ENCODE data around the gene PRDM16.

The PRDM16 gene

DNA sequence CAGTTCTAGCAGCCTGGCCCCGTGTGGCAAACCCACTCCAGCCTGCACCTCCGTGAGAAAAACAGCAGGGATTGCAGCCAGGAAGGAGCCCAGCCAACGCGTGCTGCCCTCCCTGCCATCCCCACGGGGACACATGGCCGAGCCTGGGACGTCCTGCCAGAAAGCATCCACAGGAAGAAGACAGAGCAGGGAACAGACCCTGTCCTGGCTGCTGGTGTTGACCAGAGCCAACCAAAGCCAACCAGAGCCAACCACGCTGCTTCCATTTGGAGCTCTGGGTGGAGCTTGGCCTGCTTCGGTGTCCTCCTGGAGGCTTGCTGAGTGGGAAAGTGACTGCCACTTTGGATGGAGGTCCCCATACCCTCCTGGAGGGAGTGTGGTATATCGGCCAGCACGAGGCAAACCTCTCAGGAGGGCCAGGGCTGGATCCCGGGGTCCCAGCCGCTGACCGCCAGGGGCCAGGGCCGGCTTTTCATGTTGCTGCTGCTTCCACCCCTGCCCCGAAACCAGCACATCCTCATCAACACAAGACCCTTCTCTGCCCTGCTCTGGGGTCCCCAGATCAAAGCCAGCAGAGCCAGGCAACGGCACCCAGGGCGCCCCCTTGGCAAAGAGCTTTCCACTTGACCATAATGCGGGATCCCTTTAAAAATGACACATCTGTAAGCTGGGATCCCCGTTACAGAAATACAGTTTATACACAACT is 304.9 kb downstream of the PRDM16 start:
- no peak for DNase-seq (ENCODE audit: low spot score)

DNA sequence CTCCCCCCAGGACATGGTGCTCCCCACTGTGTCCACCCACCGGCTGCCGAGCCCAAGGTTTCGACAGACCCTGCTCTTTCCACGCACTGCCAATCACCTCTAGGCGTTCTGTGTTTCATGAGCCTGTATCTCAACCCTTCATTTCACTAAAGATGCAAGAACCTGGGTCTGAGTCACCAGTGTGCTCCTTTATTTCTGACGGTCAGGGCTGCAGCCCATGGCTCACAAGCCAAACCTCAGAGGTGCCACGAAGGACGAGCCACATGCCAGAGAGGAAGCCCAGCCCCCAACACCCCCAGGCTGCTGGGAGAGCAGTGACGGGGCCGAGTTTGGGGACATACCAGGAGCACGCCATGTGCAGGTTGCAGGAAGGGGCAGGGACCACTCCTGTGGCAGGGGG is 306.2 kb downstream of the PRDM16 start:
- no peak for DNase-seq (ENCODE audit: low spot score)

DNA sequence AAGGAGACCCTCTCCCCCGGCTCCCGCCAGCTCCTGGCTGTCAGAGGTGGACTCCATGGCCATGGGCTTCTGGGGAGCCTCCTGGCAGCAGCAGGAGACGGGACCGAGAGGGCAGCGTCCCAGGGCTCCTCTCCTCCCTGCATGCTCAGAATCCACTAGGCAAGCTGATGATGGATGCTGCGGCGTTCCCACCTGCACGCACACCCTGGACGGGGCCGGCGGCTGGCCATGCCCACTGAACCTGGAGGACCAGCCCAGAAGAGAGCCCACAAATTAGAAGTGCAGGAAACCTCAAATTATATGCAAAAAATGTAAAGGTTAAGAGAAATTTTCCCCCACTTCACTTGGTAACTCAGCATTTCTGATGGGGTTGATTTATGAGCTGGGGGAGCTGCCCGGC is 308.2 kb downstream of the PRDM16 start:
- no peak for DNase-seq (ENCODE audit: low spot score)

DNA sequence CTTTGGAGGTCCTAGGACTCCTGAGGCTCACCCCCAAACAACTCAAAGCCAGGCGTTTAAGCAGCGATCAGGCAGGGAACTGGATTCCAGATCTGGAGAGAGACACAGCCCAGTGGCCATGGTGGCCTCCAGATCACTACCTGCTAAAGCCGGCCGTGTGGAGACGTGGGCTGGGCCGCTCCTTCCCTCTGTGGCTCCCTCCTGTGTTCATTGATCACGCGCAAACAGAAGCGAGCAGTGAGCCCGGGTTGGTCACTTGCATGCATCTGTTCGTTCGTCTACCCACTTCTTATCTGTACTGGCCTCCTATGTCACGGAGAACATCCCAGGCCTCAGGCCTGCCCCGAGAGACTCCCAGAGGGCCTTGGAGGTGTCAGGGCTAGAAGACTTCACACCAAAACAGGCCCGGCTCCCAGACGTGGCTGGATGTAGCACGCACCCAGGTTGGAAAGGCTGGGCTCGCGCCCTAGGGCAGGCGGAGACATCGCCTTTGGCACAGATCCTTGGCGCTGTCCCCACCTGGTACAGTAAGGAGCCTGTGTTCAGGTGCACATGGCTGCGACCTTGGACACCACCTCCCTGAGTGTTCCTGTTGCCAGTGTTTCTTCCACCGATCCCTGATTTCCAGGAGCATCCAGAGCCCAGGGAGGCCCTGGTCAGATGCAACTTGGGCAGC is 308.7 kb downstream of the PRDM16 start:
- DNase-seq (ENCODE audit: low spot score), result no peak

DNA sequence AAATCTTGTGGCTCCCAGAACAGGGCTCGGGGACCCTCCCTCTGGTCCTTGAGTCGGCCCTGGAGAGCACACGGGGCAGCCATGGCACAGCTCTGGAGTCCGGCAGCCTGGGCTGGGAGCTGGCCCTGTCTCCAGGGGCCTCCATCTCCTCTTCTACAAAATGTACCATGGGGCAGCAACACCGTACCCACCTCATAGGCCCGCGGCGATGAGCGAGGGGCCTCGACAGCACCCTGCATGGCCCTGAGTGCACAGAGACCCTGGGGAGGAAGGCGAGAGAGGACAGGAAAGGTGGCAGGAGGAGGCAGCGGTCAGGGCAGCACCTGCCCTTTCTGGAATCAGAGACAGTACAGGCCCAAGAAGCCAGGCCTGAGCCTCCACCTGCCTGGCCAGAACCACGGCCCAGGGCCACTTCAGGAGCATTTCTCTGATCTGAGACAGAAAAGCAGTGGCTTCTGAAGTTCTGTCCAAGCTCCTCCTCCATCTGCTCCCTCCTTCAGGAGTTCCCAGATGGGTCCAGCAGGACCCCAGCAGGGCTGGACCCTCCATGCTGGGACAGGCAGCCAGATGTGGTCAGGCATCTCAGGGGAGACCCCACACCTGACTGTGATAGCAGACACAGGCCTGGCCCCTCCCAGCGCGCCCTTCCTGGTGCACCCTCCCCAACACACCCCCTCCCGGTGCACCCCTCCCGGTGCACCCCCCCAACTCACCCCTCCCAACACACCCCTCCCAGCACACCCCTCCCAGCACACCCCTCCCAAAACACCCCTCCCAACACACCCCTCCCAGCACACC is 309.6 kb downstream of the PRDM16 start:
- no peak for DNase-seq (ENCODE audit: low spot score)

DNA sequence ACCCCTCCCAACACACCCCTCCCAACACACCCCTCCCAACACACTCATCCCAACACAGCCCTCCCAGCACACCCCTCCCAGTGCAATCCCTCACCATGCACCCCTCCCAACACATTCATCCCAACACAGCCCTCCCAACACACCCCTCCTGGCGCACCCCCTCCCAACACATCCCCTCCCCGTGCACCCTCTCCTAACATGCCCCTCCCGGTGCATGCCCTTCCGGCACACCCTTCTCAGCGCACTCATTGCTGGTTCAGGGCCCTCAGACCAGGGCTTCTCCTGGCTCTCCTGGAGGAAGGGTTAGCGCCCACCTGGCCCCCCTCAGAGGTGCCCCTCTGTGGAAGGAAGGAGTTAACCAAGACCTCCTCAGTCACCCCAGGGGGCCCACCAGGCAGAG is 310.9 kb downstream of the PRDM16 start:
- DNase-seq (ENCODE audit: low spot score), result no peak

DNA sequence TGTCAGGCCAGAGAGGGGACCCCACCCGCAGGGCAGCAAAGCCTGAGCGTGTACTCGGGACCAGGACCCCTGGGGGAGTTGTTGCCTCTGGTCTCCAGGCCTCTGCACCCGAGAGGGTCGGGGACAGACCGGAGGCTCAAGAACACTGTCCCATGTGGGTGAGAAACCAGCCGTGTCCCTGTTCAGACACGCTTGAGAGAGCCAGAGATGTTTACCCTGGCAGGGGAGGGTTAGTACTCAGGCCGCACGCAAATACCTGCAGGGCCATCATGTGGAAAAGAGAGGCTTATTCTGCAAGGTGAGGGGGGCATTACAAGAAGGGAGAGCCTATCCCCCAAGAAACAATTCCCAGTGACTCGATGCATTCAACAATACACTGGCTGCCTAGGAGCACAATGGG is 311.5 kb downstream of the PRDM16 start:
- no peak for DNase-seq (ENCODE audit: low spot score)

DNA sequence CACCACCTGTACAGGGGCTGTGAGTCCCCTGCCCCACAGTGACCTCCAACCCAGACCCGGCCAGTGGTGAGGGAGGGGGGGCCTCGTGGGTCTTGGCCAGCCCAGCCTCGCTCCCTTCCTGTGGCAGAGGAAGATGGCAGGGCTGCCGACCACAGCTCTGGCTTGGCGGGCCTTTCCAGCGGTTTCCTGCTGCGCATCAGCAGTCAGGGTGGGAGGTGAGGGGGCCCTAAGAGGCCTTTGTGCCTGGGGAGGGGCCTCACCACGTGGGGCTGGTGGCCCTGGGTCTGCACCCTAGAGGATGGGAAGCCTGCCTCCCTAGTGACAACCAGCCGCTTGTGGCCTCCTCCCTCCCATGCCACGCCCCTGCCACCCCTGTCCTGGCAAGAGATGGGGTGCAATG is 312.9 kb downstream of the PRDM16 start:
- no peak for DNase-seq (ENCODE audit: low spot score)

DNA sequence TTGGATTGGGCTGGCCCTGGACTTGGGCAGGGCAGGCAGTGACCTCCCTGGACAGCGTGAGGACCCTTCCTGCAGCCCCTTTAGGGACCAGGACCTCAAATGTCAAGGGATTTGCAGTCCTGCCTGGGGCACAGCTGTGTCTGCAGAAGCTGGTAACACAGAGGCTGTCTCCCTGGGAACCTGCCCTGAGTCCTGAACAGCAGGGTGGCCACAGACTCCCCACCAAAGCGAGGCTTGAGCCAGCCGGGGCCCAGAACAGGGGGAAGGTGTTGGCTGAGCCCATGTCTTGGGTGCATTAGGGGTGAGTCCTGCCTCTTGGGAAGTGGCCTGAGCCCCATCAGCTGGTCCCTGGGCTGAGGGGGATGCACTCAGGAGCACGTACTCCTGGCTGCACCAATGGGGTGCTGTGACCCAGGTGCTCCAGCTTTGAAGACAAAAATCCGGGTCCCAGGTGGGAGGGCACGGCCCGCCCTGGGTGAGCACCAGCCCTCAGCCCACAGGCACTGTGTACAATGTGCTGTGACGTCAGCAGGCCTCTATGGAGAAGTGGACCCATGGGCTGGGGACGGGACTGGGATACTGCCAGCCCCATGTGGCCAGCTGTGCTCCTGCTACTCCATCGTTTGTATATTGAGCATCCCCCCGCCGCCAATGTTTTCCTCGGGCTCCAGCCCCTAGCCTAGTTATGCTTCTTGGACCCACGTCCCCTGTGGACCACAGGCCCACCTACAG is 313.5 kb downstream of the PRDM16 start:
- no peak for DNase-seq (ENCODE audit: low spot score)

DNA sequence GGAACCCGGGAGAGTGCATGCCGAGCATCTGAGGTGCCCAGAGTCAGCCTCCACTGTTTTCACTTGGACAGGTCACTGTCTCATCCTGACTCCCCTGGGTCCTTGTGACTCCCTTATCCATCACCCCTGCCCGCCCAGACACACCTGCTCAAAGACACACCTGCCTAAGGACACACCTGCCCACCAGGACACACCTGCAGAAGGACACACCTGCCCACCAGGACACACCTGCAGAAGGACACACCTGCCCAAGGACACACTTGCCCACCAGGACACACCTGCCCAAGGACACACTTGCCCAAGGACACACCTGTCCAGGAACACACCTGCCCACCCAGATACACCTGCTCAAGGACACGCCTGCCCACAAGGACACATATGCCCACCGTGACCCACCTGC is 314.7 kb downstream of the PRDM16 start:
- DNase-seq (ENCODE audit: low spot score), result no peak

DNA sequence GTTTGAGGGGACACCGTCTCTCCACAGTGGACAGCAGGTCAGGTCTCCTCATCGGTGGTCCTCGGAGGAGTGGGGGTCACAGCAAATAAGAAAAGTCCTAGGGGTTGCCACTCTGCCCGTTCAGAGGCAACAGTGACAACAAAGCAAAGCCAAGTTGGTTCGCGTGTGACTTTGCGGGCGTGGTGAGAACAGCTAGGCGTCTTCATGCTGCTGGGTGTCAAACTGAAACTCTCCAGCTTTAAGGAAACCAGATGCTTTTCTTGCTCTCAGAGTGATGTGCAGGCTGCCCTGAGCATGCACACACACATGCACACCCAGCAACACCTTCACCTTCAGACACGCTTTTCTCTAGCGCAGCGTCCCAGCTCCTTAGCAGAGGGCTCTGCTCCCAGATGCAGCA is 315.4 kb downstream of the PRDM16 start:
- peak; percentile 2 for DNase-seq (ENCODE audit: low spot score)

DNA sequence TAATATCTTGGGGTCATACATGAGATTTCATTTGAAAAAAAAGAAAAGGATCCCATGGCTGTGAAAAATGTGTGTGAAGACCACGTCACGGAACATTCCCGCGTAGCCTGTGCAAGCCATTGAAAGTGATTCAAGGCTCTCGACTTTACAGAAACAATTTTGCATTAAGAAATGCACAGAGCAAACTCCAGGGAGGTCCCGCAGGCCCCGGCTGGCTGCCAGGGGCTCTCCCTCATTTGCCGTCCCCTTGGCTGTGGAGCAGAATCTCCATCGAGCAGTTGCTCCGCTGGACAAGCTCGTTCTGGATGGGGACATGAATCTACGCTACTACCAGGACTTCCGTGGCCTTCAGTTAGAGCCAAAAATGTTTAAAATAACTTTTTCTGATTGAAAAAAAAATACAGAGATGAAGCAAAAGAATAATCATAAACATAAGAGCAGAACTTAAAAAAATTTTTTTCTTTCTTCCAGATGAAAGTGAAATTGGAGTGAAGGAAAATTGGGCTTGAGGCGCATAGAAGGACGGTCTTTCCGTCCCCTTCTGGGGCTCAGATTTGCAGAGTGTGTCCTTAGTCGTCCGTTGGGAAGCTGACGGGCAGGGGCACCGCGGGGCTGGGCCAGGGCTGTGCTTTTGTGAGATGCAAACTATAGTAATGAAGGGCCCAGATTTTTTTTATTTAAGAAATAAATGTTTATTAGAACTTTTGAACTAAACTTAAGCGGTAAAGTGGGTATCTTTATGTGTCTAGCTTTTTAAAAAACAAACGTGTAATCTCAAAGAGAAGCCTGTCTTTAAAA is 317.4 kb downstream of the PRDM16 start:
- DNase-seq (ENCODE audit: low spot score), result no peak

DNA sequence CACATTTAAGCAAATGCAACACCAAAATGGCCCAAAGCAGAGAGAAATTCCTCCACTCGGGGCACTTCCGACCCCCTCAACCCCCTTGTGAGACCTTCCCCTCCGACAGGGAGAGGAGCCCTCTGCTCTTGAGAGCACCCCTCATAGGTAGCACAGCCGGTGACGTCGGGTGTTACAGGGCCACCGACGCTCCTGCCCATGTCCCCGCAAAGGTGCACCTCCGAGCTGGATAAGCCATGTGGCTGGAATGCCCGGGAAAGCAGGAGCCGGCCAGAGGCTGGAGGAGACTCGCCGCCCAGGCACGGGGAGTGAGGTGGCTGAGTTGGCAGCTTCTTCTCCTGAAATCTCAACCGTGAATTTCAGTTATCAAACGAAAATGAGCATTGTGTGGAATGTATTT is 318.4 kb downstream of the PRDM16 start:
- DNase-seq (ENCODE audit: low spot score), result no peak

DNA sequence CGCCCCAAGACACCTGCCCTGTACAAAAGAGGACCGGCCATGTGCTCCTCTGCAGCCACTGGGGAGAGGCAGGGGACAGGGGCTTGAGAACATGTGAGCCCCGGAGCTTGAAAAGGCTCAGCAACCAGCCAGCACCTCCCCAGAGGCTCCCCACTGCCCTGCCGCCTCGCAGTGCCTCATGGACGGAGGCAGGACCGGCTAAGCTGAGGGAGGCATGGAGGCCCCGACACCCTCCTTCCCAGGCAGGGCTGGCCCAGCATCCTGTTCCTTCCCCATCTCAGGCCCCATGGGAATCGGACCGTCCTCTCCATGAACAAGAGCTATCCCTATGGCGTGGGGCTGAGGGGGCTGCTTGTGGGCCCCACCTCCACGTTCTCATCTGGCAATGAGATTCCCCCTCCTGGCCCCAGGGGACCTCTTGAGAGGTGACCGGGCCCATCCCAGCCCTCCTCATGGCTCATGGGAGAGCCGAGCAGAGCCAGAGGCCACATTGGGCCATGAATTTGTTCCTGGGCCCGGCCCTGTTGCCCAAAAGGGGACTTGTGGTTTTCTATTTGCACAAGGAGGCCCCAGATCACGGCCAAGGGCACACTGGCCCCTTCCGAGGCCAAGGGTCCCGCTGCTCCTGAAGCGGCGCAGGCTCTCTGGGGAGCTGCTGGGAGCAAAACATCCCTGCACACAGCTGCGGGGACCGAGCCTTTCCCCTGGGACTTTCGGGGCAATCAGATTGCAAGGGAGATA is 320.3 kb downstream of the PRDM16 start:
- DNase-seq (ENCODE audit: low spot score), result no peak

DNA sequence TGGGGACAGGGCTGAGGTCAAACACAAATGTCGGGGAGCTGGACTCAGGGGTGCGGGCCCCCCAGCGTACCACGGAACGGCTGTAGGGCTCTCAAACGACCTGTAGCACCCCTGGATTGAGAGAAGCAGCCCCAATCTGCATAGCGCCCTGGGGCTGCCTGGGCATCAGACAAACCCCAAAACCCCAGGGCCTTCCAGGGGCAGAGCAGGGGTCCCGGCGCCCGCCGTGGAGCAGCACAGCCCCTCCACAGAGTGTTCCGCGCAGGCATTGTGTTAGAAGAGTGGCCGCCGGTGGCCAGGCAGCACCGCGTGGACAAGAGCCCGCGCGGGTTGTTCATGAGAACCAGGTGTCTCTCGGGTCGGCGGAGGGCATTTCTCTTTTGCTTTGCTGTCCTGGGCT is 321.3 kb downstream of the PRDM16 start:
- DNase-seq (ENCODE audit: low spot score), result no peak

DNA sequence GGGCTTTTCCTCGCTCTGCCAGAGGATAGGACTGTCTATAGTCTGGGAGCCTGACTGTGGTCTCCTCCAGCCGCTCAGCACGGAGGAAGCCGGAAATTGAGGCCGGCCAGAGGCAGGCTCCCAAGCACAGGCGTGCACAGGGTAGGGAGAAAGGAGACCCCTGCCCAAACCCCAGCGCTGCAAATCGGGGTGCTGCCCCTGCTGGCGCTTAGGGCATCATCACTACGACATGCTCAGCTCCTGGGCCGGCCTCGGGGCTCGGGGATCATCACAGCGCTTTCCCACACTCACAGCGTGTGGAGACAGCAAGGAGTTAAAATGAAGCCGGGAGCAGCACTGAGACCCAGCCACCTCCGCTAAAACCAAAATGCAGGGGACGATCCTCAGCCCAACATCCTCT is 322.7 kb downstream of the PRDM16 start:
- DNase-seq (ENCODE audit: low spot score), result no peak

DNA sequence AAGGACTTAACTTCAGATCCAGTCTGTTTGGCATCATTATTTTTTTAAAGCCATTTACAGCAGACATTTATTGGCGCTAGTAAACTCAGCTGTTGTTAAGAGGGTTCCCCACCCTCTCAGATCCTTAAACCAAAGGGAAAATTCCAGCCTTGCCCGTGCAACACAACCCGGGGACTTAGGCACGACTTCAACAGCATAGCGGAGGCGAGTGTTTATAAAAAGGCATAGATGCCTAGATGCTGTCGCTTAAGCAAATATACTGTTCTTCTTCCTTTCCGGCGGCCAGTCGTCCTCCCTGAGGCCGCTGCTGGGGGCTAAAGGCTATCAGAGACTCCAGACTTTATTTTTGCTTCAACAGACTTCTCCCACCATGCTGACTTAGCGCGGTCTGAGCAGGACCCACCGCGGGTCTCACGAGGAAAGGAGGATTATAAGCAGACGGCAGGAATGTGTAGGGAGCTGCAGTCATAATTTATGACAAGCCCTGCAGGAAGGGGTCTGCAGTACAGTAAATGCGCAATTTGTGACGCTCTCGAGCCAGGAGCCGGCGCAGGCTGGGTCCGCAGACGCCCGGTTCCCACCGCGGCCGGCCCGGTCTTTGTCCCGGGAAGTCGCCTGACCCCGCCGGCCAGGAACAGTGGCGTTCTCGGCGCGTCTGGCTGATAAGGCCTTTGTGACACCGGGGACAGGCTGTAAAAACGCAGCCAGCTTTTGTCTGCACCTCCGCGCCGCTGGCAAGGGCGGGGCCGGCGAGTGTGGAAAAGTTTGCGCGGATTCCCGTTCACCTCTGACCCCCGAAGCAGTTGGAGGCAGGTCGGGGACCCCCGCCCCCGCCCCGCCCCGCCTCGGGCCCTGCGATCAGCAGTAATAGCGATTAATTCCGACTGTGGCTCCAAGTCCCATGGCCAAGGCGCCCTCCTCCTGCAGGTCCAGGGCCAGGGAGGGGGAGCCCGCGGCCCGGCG is 324.3 kb downstream of the PRDM16 start:
- no peak for DNase-seq (ENCODE audit: low spot score)

DNA sequence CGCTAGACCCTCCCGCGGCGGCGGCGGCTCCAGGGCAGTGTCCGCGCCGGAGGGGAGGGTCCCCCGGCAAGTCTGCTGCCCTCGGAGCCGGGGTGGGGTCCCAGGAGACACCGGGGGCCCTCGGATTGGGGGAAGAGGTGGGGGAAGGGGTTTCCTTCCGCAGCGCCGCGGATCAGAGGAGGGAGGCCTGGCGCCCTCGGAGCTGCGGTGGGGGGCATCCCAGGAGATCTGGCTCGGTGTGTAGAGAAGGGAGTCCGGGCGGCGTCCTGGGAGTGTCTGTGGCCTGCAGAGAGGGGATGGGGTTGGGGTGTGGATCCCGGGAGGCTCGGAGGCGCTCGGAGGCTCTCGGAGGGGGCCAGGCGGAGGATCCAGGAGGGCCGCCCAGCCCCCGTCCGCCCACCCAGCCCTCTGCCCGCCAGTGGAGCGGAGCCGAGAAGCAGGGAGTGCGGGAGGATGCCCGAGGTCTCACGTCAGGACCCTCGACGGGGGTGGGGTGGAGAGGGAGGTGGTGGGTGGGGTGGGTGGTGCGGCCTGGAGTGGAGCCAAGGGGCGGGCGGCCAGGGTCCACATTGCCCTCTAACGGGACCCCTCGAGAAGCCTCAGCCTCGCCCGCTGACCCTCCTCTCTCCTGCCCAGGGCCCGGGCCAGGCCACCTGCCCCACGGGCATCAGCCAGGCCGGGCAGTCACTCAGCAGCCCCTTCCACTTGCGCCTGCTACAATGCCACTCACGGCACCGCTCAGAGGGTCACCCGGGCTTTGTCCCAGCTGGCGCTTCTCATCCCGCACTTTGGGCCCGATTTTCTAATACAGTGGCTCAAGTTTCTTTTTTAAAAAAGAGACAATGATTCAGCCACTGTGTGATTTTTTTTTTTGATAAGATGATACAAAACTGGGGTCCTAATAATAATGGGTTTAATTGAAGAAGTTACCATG is 325.3 kb downstream of the PRDM16 start:
- DNase-seq (ENCODE audit: low spot score), result no peak

DNA sequence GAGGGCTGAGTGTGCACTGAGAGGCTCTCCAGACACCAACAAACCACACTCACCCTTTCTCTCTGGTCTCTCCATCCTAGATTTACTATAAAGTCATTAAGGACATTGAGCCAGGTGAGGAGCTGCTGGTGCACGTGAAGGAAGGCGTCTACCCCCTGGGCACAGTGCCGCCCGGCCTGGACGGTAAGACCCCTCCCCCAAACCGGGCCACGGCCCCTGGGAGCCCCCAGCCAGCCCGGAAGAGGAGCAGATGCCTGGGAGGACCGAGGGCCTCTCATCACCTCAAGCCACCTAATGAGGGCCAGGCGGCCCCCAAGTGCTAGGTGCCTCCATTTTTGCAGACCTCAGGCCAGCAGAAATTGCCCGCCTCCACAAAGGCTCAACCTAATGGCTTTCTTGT is 327.4 kb downstream of the PRDM16 start:
- no peak for DNase-seq (ENCODE audit: low spot score)
